NK-92 treated with Interleukin-12 subunit alpha and Interleukin-12 subunit beta, amount 100 ng/mL, for 24 hours (cell line): ENCODE data around the gene SLC1A3.

Experiments used
- DNase-seq: peaks from one replicate; lab custom pipeline; 2025; lab: John Stamatoyannopoulos, UW

The SLC1A3 gene

DNA sequence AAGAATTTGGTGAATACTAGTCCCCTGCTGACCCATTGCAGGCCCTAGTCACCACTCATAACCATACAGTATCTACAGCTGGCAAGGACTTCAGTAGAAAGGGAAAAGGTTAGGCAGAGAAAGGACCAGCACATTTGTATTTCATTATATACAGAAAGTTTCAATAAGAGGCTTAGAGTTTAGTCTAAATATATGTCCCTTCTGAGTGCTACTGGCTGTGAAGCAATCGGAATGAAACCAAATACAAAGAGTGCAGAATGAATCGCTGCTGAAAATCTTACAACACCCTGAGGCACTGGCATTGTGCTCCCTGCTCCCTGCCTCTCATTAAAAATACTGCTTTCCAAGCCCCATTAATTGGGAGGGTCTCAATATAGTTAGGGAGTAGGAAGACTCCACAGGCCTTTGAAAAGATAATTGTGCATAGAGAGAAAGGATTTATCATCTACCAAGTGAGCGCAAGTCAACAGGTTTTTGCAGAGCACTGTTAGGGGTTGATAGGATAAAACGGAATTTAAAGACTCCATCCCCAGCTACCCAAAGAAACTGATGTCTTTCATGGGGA, 110.8 kb downstream of the SLC1A3 start:
- DNase-seq = no peak

DNA sequence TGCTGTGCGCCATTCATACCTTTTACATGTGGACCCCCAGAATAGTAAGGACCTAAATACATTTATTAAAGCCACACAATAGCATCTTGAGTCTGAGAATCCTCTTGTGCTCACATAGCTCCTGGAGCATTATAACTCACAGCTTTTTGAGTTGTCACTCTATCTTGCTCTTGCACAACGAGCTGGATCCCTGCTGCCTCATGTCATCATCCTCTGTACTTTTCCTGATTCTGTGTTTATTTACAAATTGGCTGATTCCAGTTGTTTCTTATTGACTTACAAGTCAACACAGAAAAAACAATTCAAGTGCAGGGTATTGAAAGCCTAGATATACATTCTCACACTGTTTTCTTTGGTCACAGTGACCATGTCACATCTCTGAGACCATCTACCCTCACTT, 112.9 kb downstream of the SLC1A3 start:
- no peak for DNase-seq

DNA sequence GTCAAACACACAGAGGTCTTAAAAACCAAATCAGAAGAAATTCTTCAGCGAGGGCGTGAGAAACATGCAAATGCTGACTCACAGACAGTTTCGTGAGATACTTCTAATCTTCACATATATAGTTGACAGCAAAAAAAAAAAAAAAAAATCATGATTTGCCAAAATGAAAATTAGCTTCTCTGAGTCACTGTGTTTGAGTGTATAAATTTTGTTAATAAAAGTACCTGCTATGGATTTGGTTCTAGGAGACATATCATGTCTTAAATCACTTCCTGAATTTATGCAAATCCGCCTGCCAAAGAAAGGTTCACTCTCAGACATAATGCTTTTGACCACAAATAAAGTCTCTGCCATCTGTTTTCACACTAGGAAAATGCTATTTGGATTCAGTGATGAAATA, 114.3 kb downstream of the SLC1A3 start:
- DNase-seq = no peak

DNA sequence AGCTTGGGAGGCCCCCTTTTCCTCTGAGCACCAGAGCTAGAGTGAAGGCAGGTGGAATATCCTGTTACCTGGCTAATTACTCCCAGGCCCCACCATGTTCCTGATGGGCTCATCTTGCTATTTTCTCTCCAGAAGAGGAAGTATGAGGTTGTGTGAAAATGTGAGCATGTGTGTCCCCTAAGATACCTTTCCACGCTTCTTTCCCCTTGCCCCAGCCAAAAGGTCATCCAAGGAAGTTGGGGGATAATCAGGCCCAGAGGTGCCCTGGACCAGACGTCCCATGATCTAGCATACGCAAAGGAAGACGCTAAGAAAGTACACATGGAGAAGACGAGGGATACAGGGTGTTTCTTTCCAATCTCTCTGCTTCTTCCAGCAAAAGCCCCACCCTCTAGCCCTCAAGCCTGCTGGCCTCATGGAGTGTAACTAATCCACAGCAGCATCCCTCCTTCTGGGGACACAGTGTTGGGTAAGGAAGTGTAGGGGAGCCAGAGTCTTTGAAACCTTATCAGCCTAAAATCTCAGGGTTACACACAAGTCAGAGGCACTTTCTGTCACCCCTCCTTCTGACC, 115.3 kb downstream of the SLC1A3 start:
- no peak for DNase-seq

DNA sequence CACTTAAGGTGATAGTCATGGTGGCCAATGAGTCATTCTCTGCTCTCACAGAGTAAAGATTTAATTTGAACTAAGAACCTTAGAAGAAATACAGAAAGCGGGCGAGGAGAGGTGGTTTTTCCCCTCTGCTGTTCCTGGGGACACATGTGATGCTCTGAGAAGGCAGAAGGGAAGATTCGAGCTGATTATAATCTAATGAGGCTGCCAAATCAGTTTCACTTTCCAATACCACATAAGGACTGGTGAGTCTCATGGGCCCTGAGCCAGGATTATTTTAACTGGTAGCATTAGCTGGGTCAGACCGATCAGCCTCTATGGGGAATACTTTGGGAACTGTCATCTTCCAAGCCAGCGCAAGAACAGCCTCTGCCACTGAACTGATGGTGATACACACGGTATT, 116.5 kb downstream of the SLC1A3 start:
- DNase-seq = no peak

DNA sequence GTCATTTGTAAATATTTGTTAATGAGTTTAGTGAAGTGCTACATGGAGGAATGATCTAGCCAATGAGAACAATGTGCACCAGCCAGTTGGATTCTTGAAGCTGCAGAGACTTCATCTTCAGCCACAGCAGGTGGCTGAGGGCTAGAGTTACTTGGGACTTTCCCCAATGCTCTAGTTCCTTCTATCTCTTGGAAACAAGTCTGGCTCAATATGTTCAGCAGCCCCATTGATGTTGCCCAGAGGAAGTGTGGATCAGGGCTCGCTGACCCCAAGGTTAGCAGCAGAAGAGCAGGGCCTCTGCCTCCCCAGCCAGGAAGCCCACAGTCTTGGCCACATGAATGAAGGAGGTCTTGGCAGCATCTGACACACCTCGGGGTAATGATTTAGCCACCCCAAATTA, 117.5 kb downstream of the SLC1A3 start:
- DNase-seq = no peak

DNA sequence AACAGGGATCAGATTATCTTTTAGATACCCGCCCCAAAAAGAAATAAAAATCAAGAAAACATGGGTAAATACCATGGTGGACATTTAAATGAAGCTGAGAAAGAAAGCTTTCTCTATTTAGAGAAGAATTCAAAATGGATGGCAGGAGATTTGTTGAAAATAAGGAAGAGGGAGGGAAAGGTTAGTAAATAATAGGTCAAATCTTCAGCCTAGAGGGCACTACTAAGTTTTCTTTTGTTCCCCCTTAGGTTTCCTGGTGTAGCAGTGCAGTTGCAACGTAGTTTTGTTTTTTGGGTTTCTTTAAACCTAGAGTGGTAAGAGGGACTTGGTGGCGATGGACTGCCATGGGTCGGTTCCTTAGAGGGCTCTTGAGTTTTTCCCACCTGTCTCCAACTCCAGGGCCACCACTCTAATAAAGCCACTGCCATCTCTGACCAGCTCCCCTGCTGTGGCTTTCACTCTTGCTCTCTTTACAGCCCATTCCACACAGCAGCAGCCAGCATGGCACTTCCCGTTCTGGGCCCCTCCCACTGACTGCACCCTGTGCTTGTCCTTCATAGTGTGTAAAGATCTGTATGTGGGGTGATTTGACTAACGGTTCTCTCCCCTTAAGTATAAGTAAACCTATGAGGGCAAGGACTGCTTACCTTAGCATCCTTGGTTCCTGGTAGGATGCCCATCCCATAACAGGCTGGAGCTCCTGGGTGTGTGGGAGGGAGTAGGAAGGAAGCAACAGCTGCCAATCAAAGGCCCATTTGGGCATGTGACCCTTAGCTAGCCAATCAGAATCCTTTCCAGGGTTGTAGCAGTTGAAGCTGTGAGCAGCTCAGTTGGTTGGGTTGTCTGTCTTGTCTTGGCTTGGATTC, 118.3 kb downstream of the SLC1A3 start:
- no peak for DNase-seq

DNA sequence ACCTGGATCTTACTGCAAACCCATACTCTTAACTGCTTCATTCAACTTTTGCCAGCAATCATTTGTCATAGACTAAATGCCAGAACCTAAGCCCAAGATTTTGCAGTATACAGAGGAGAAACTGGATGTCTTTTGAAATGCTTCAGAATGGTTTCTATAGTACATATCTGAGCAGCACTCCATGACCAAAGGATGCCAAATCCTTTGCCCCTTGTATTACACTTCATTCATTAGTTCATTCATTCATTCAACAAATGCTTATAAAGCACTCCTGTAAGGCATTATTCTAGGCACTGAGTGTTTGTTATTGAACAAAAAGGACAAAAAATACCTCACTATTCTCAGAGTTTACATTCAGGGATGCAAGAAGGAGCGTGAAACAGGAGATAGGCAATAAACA, 119.9 kb downstream of the SLC1A3 start:
- no peak for DNase-seq

DNA sequence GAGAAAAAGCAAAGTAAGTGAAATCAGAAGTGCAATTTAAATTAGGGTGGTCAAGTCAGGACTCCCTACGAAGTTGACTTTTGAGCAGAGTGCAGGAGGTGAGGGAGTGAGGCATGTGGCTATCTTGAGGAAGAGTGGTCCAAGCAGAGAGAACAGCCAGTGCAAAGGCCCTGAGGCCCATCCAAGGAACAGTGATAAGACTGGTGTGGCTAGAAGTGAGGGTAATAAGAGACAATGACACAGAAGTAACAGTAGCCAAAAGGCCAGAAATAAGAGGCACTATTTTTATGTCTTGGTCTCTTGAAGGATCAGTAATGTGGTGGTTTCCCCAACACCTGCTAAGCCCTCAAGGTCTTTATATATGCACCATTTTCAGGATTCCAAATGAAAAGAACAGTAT, 120.4 kb downstream of the SLC1A3 start:
- no peak for DNase-seq

DNA sequence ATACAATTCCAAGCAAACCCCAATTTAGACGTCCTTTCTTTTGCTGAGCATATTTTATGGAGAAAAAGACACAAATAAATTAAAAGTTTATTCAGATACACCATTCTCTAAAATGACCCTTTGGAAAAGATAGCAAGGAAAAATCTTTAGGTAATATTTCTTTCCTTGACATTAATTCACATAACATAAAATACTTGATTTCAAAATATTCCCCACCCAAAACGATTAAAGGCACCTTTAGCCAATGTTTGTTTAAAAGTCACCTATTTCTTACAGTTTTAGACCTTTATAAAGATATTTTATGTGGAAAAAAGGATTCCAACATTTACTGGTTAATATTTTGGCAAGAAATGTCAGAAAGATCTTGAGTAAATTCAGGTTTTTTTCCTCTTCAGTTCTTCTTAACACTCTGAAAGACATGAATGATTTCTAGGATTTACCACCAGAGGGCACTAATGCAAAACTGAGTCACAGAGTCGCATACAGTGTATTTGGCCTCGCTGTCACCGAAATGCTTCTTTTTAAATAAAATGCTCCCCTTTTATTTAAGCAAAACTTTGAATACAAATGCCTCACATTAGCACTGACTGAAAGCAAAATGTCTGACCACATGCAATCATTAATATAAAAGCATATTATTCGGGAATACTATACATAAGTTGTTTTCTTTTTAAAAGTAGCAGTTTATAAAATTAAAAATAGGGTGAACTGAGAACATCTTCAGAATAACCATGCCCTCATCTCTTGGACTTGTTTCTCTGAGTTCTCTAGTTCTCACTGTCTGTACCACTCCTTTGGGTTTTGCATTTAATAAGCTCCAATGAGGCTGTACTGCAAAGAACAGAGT, 122.5 kb downstream of the SLC1A3 start:
- DNase-seq = no peak

DNA sequence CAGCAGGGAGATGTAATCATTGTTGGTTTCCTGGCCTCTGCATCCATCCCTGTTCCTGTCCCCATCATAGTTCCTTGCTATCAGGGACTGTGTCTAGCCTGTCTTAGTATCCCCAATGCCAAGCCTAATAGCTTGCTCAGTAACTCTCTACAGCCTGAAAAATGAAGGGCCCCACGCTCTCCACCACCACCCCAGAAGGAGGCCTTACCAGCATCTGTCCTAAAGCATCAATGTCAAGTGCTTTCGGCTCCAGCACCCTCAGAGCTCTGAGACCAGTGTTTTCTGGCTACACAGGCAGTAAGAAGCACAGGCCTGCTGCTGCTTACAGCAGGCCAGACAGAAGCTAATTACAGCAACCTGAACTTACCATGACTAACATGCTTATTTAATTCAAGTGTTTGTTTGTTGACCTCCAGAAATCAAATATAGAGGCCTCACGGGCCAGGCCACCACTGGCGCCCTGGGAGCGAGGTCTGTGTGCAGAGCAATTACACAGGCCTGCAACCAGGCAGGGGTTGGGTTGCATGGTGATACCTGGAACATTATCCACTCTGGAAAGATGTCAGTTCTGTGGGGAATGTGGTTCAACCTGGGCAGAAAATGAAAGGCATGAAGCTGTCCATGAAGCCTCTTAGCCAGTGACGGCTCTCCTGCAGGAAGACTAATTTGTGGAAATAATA, 124.3 kb downstream of the SLC1A3 start:
- no peak for DNase-seq

DNA sequence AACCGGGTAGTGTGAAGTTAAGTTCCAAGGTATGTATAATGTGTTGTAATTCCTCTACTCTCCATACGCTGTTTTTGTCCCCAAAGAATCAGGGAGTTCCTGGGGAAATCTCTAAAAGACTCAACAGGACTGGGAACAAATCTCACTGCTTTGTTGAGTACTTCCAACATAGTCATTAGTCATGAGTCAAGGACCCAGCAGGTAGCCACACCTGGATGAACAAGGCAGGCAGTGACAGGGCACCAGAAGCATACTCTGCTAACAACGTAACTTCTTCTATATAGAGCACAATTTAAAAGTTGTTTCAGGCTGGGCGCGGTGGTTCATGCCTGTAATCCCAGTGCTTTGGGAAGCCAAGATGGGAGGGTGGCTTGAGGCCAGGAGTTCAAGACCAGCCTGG, 126.8 kb downstream of the SLC1A3 start:
- no peak for DNase-seq

DNA sequence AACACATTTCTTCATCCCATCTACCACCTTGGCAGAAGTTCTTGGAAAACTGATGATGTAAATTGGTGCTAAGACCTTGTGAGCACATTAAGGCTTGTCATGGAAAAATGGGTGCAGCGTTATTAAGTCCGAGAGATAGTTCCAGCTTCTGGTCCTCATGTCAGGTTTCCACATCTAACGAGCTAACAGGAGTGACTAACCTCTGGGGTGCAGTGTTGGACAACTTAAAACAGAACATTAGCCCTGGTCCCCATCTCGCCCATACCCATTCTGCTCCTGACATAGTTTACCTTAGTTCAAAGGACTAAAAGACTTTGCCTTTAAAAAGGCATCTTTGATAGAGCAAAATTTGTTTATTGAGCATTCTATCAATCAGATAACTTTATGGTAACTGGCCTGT, 128.0 kb downstream of the SLC1A3 start:
- no peak for DNase-seq

DNA sequence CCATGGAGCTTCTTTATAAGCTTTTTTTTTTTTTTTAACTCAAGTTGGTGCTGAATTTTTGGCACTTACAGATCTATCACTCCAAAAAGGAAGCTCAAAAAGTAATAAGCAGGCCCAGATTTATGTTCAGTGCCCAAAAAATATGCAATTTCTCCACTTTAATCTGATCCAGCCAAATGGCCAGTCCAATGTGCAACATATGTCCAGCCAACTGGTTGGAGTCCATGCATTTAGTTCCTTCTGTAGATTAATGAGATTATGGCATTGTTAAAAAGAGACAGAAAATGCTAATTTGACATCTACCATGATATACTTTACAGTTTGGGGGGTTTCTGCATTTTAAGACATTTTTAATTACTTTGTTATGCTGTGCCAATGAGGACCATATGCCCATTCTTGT, 129.5 kb downstream of the SLC1A3 start:
- DNase-seq = no peak
